Stomach smooth muscle (tissue), 2 donors: ENCODE results near the gene NFKB1.

Experiments used
- H3K27ac ChIP-seq: one replicate; pipeline ENCODE4 v1.7.0; 2013; ENCODE audit warnings: mild to moderate bottlenecking, low read length, inconsistent platforms
- H3K27me3 ChIP-seq, 2 donors: one replicate each; pipeline ENCODE4 v1.7.0; 2013; ENCODE audit warnings: low read length in 2 of 2; ENCODE audit not compliant: insufficient read depth in 2 of 2, control insufficient read depth in 1 of 2
- H3K36me3 ChIP-seq, 2 donors: one replicate each; pipeline ENCODE4 v1.7.0; 2013; ENCODE audit warnings: low read length in 2 of 2; ENCODE audit not compliant: control insufficient read depth in 2 of 2, insufficient read depth in 2 of 2
- H3K4me1 ChIP-seq: one replicate; pipeline ENCODE4 v1.7.0; 2013; ENCODE audit warnings: low read length; ENCODE audit not compliant: control insufficient read depth, insufficient read depth
- H3K4me3 ChIP-seq, 2 donors: one replicate each; pipeline ENCODE4 v1.7.0; 2013; ENCODE audit warnings: low read length in 2 of 2
- H3K9ac ChIP-seq, 2 donors: one replicate each; pipeline ENCODE4 v1.7.0; 2013; ENCODE audit warnings: low read length in 2 of 2, mild to moderate bottlenecking in 1 of 2
- H3K9me3 ChIP-seq, 2 donors: one replicate each; pipeline ENCODE4 v1.7.0; 2013; ENCODE audit warnings: low read length in 2 of 2; ENCODE audit not compliant: control insufficient read depth in 2 of 2
- donor health status: healthy.
- donor health status: Pancreatic carcinoma.

NFKB1 gene

GRCh38 chr4:102514298-102514964, 13.3 kb downstream of the NFKB1 start:
- Histone ChIP-seq H3K4me1 (peaks cover 5% of the 10 kb centered on the region), H3K36me3 (no peaks in the 10 kb centered on the region), H3K27me3 (no peaks in the 10 kb centered on the region), H3K27ac (no peak overlapping the region), H3K4me3 (no peak overlapping the region), H3K9me3 (no peaks in the 10 kb centered on the region), H3K9ac (no peak overlapping the region)

GRCh38 chr4:102517753-102518152, 16.6 kb downstream of the NFKB1 start:
- H3K9ac ChIP-seq, result no peak overlapping the region
- no peak overlapping the region for H3K27ac ChIP-seq
- no peak overlapping the region for H3K4me3 ChIP-seq
- no peaks in the 10 kb centered on the region for H3K27me3 ChIP-seq
- H3K36me3 ChIP-seq, result no peaks in the 10 kb centered on the region
- H3K4me1 ChIP-seq, result peaks cover 5% of the 10 kb centered on the region
- no peaks in the 10 kb centered on the region for H3K9me3 ChIP-seq

GRCh38 chr4:102518703-102519131, 17.6 kb downstream of the NFKB1 start:
- Histone ChIP-seq H3K27ac (no peak overlapping the region), H3K4me1 (peaks cover 5% of the 10 kb centered on the region), H3K36me3 (no peaks in the 10 kb centered on the region), H3K4me3 (no peak overlapping the region), H3K27me3 (no peaks in the 10 kb centered on the region), H3K9me3 (no peaks in the 10 kb centered on the region), H3K9ac (no peak overlapping the region)

GRCh38 chr4:102519925-102520324, 18.8 kb downstream of the NFKB1 start:
- no peaks in the 10 kb centered on the region for H3K36me3 ChIP-seq
- H3K27me3 ChIP-seq, result no peaks in the 10 kb centered on the region
- no peak overlapping the region for H3K4me3 ChIP-seq
- peaks cover 5% of the 10 kb centered on the region for H3K4me1 ChIP-seq
- H3K9me3 ChIP-seq, result no peaks in the 10 kb centered on the region
- H3K27ac ChIP-seq, result no peak overlapping the region
- H3K9ac ChIP-seq, result no peak overlapping the region

- no peak overlapping the region for H3K4me3 ChIP-seq
- no peaks in the 10 kb centered on the region for H3K27me3 ChIP-seq
- no peaks in the 10 kb centered on the region for H3K36me3 ChIP-seq
- H3K9me3 ChIP-seq, result no peaks in the 10 kb centered on the region
- H3K9ac ChIP-seq, result no peak overlapping the region
- peaks cover 5% of the 10 kb centered on the region for H3K4me1 ChIP-seq
- no peak overlapping the region for H3K27ac ChIP-seq
Observed at GRCh38 chr4:102521570-102521969, 20.4 kb downstream of the NFKB1 start.

GRCh38 chr4:102522031-102522440, 20.9 kb downstream of the NFKB1 start:
- H3K27me3 ChIP-seq, result no peaks in the 10 kb centered on the region
- no peaks in the 10 kb centered on the region for H3K9me3 ChIP-seq
- no peak overlapping the region for H3K9ac ChIP-seq
- H3K27ac ChIP-seq, result no peak overlapping the region
- no peaks in the 10 kb centered on the region for H3K36me3 ChIP-seq
- peaks cover 5% of the 10 kb centered on the region for H3K4me1 ChIP-seq
- H3K4me3 ChIP-seq, result no peak overlapping the region

- Histone ChIP-seq H3K36me3 (no peaks in the 10 kb centered on the region), H3K9ac (no peak overlapping the region), H3K4me1 (no peaks in the 10 kb centered on the region), H3K27me3 (no peaks in the 10 kb centered on the region), H3K4me3 (no peak overlapping the region), H3K27ac (no peak overlapping the region), H3K9me3 (no peaks in the 10 kb centered on the region)
Observed at GRCh38 chr4:102524691-102525090, 23.5 kb downstream of the NFKB1 start.

GRCh38 chr4:102525097-102525496, 23.9 kb downstream of the NFKB1 start:
- Histone ChIP-seq H3K9ac (no peak overlapping the region), H3K27me3 (no peaks in the 10 kb centered on the region), H3K36me3 (peaks cover 0 to 2% of the 10 kb centered on the region in 2 donors), H3K4me1 (no peaks in the 10 kb centered on the region), H3K4me3 (no peak overlapping the region), H3K9me3 (no peaks in the 10 kb centered on the region), H3K27ac (no peak overlapping the region)

GRCh38 chr4:102525504-102525903, 24.3 kb downstream of the NFKB1 start:
- no peaks in the 10 kb centered on the region for H3K4me1 ChIP-seq
- no peak overlapping the region for H3K27ac ChIP-seq
- no peak overlapping the region for H3K9ac ChIP-seq
- H3K4me3 ChIP-seq, result no peak overlapping the region
- H3K9me3 ChIP-seq, result no peaks in the 10 kb centered on the region
- no peaks in the 10 kb centered on the region for H3K27me3 ChIP-seq
- H3K36me3 ChIP-seq, result peaks cover 0 to 6% of the 10 kb centered on the region in 2 donors

GRCh38 chr4:102526532-102526931, 25.4 kb downstream of the NFKB1 start:
- no peak overlapping the region for H3K4me3 ChIP-seq
- H3K9me3 ChIP-seq, result no peaks in the 10 kb centered on the region
- no peaks in the 10 kb centered on the region for H3K4me1 ChIP-seq
- H3K27me3 ChIP-seq, result no peaks in the 10 kb centered on the region
- H3K36me3 ChIP-seq, result peaks cover 0 to 6% of the 10 kb centered on the region in 2 donors
- H3K9ac ChIP-seq, result no peak overlapping the region
- H3K27ac ChIP-seq, result no peak overlapping the region

- H3K9ac ChIP-seq, result no peak overlapping the region
- peaks cover 0 to 6% of the 10 kb centered on the region in 2 donors for H3K36me3 ChIP-seq
- H3K9me3 ChIP-seq, result no peaks in the 10 kb centered on the region
- H3K4me3 ChIP-seq, result no peak overlapping the region
- H3K4me1 ChIP-seq, result no peaks in the 10 kb centered on the region
- no peak overlapping the region for H3K27ac ChIP-seq
- no peaks in the 10 kb centered on the region for H3K27me3 ChIP-seq
Observed at GRCh38 chr4:102527695-102528283, 26.6 kb downstream of the NFKB1 start.
